Neural crest cell (in vitro differentiated cells): ENCODE data around the gene TAP2. TPM values are rescaled to one million over a fixed set of nuclear protein-coding genes. Genes with fewer than 3 reads are reported as not detected.
"Not testable (repeated sequence)": the region's sequence is repeated elsewhere in the genome, so short reads cannot be mapped to it uniquely, and the experiment has no call there.

ENCODE experiments used
- DNase-seq: peaks from one replicate; pipeline ENCODE4 v3.0.0; 2021; ENCODE audit warnings: low read depth, mixed read lengths, low spot score
- H3K27ac Mint-ChIP-seq: one replicate; pipeline ENCODE4 v1.8.0; 2021; ENCODE audit warnings: mild to moderate bottlenecking, mixed read lengths; ENCODE audit not compliant: unreplicated experiment
- H3K27me3 Mint-ChIP-seq: 2 replicates; pipeline ENCODE4 v1.8.0; 2021; ENCODE audit warnings: low read depth, mild to moderate bottlenecking, mixed read lengths
- H3K36me3 Mint-ChIP-seq: 2 replicates; pipeline ENCODE4 v1.8.0; 2021; ENCODE audit warnings: low read depth, mild to moderate bottlenecking, mixed read lengths
- H3K4me1 Mint-ChIP-seq: 2 replicates; pipeline ENCODE4 v1.8.0; 2021; ENCODE audit warnings: mixed read lengths
- H3K4me3 Mint-ChIP-seq: one replicate; pipeline ENCODE4 v1.8.0; 2021; ENCODE audit warnings: mild to moderate bottlenecking, mixed read lengths
- H3K9me3 Mint-ChIP-seq: 2 replicates; pipeline ENCODE4 v1.8.0; 2021; ENCODE audit warnings: mixed read lengths
- CTCF ChIP-seq: fragments of 200-600 bp; sonication (generic); conservative IDR thresholded peaks from 2 replicates; pipeline ENCODE4 v1.5.0; 2021; ENCODE audit warnings: antibody characterized with exemption, mild to moderate bottlenecking
- total RNA-seq: library from RNA; stranded (reverse); gene quantifications from 2 replicates; pipeline ENCODE4 v1.2.1, GENCODE V29; 2021

TAP2 gene
- total RNA-seq, 1 donor from 2014 or later, result 18.0 TPM

GRCh38 chr6:32807020-32807580, 31.4 kb downstream of the TAP2 start:
- no peak for TF ChIP-seq CTCF
- Mint-ChIP-seq H3K36me3 (no peaks in the 10 kb centered on the region), H3K4me3 (no peak overlapping the region), H3K27me3 (peaks cover 61% of the 10 kb centered on the region), H3K4me1 (no peaks in the 10 kb centered on the region), H3K9me3 (no peaks in the 10 kb centered on the region), H3K27ac (no peak overlapping the region)
- no peak for DNase-seq

GRCh38 chr6:32805404-32805803, 33.1 kb downstream of the TAP2 start:
- not testable (repeated sequence) for H3K4me1 Mint-ChIP-seq, H3K36me3 Mint-ChIP-seq, H3K9me3 Mint-ChIP-seq, H3K4me3 Mint-ChIP-seq, DNase-seq, H3K27ac Mint-ChIP-seq
- peaks cover 71% of the 10 kb centered on the region for H3K27me3 Mint-ChIP-seq

GRCh38 chr6:32803416-32803815, 35.1 kb downstream of the TAP2 start:
- no peak overlapping the region for H3K4me3 Mint-ChIP-seq
- H3K27me3 Mint-ChIP-seq, result peaks cover 83% of the 10 kb centered on the region
- no peak overlapping the region for H3K27ac Mint-ChIP-seq
- no peaks in the 10 kb centered on the region for H3K4me1 Mint-ChIP-seq
- no peak for TF ChIP-seq CTCF
- H3K36me3 Mint-ChIP-seq, result peaks cover 2% of the 10 kb centered on the region
- no peak for DNase-seq
- H3K9me3 Mint-ChIP-seq, result peaks cover 2% of the 10 kb centered on the region

GRCh38 chr6:32799740-32800139, 38.8 kb downstream of the TAP2 start:
- peaks cover 2% of the 10 kb centered on the region for H3K36me3 Mint-ChIP-seq
- peaks cover 9% of the 10 kb centered on the region for H3K4me1 Mint-ChIP-seq
- DNase-seq, result no peak
- peaks cover 2% of the 10 kb centered on the region for H3K9me3 Mint-ChIP-seq
- no peak overlapping the region for H3K27ac Mint-ChIP-seq
- no peak for TF ChIP-seq CTCF
- no peak overlapping the region for H3K4me3 Mint-ChIP-seq
- H3K27me3 Mint-ChIP-seq, result peaks cover 89% of the 10 kb centered on the region

GRCh38 chr6:32799168-32799567, 39.4 kb downstream of the TAP2 start:
- no peak for TF ChIP-seq CTCF
- no peak overlapping the region for H3K4me3 Mint-ChIP-seq
- H3K27me3 Mint-ChIP-seq, result peaks cover 89% of the 10 kb centered on the region
- H3K36me3 Mint-ChIP-seq, result peaks cover 2% of the 10 kb centered on the region
- DNase-seq, result no peak
- H3K27ac Mint-ChIP-seq, result no peak overlapping the region
- H3K4me1 Mint-ChIP-seq, result peaks cover 9% of the 10 kb centered on the region
- H3K9me3 Mint-ChIP-seq, result peaks cover 2% of the 10 kb centered on the region

- H3K36me3 Mint-ChIP-seq, result peaks cover 2% of the 10 kb centered on the region
- DNase-seq, result peak; percentile 90
- peaks cover 9% of the 10 kb centered on the region for H3K4me1 Mint-ChIP-seq
- TF ChIP-seq CTCF, result peak; percentile 90
- peak overlapping the region; percentile 70 for H3K4me3 Mint-ChIP-seq
- H3K9me3 Mint-ChIP-seq, result peaks cover 2% of the 10 kb centered on the region
- H3K27ac Mint-ChIP-seq, result no peak overlapping the region
- H3K27me3 Mint-ChIP-seq, result peaks cover 89% of the 10 kb centered on the region
These were observed 41.4 kb downstream of the TAP2 start for GRCh38 chr6:32796848-32797776.
